Stimulated activated CD8-positive, alpha-beta memory T cell treated with anti-CD3 and anti-CD28 coated beads, Interleukin-7, amount 100 ng/mL, for 48 hours (primary cell): Measurements from ENCODE around the gene SPOCD1.
"Not testable (repeated sequence)": the region's sequence is repeated elsewhere in the genome, so short reads cannot be mapped to it uniquely, and the experiment has no call there.

Experiments
- DNase-seq, 2 donors: peaks; one replicate each; pipeline ENCODE4 v3.0.0-alpha.2; 2020; ENCODE audit warnings: low read depth in 1 of 2; ENCODE audit errors: extremely low read depth in 1 of 2

The SPOCD1 gene

GRCh38 chr1:31830065-31830464 lies 14.2 kb upstream of the SPOCD1 start:
- DNase-seq, result no peak

GRCh38 chr1:31828926-31829690 lies 13.3 kb upstream of the SPOCD1 start:
- DNase-seq, result no peak

GRCh38 chr1:31828341-31828740 lies 12.5 kb upstream of the SPOCD1 start:
- no peak for DNase-seq

- no peak for DNase-seq
Observed at GRCh38 chr1:31823780-31824179, 8.0 kb upstream of the SPOCD1 start.

- DNase-seq, result no peak
Observed at GRCh38 chr1:31822766-31823165, 6.9 kb upstream of the SPOCD1 start.

- not testable (repeated sequence) for DNase-seq
Observed at GRCh38 chr1:31820196-31820595, 4.4 kb upstream of the SPOCD1 start.

GRCh38 chr1:31818206-31818605 lies 2.4 kb upstream of the SPOCD1 start:
- DNase-seq, result no peak

GRCh38 chr1:31816947-31817346 lies 1.1 kb upstream of the SPOCD1 start:
- DNase-seq, result not testable (repeated sequence)

GRCh38 chr1:31816501-31816900 lies 679 bp upstream of the SPOCD1 start:
- DNase-seq, result not testable (repeated sequence)

GRCh38 chr1:31815307-31815645 lies 546 bp downstream of the SPOCD1 start:
- DNase-seq, result no peak

GRCh38 chr1:31814631-31815306 lies 1.1 kb downstream of the SPOCD1 start:
- no peak for DNase-seq

- no peak for DNase-seq
Observed at GRCh38 chr1:31814041-31814511, 1.7 kb downstream of the SPOCD1 start.

- no peak for DNase-seq
Observed at GRCh38 chr1:31812158-31812829, 3.5 kb downstream of the SPOCD1 start.

- no peak for DNase-seq
Observed at GRCh38 chr1:31811605-31812004, 4.2 kb downstream of the SPOCD1 start.

- no peak for DNase-seq
Observed at GRCh38 chr1:31809698-31810097, 6.1 kb downstream of the SPOCD1 start.

GRCh38 chr1:31807273-31808048 lies 8.4 kb downstream of the SPOCD1 start:
- no peak for DNase-seq

GRCh38 chr1:31805318-31805717 lies 10.5 kb downstream of the SPOCD1 start:
- no peak for DNase-seq

- no peak for DNase-seq
Observed at GRCh38 chr1:31804098-31804497, 11.7 kb downstream of the SPOCD1 start.

- no peak for DNase-seq
Observed at GRCh38 chr1:31803610-31804009, 12.2 kb downstream of the SPOCD1 start.

- DNase-seq, result no peak
Observed at GRCh38 chr1:31802190-31803150, 13.4 kb downstream of the SPOCD1 start.
